Measurements from ENCODE around the gene KCTD18.

- TF ChIP-seq POLR2A (IDR thresholded peaks at IDR 0.05; ENCODE audit: low read length) (no peak), GATA1 (IDR thresholded peaks at IDR 0.05; ENCODE audit: low read depth, low read length) (no peak)
Observed at GRCh38 chr2:200453853-200454534, 55.9 kb downstream of the KCTD18 start.

Data from erythroblast (primary cell).